Fibroblast of lung (primary cell): Measurements from ENCODE around the gene BLTP3B. TPM values are rescaled to one million over a fixed set of nuclear protein-coding genes. Genes with fewer than 3 reads are reported as not detected.
A peak's percentile ranks its signal among the peaks of the same experiment; 100 is the strongest.

Source experiments
- DNase-seq, 2 donors: peaks; one replicate each; pipeline versions ENCODE4 v3.0.0 to v3.0.0-alpha.2; 2010; ENCODE audit warnings: low read depth in 2 of 2
- H2AFZ ChIP-seq: 2 replicates; pipeline ENCODE4 v1.5.1; 2012; ENCODE audit warnings: low read length, control low read depth, inconsistent platforms
- H3K27ac ChIP-seq: 2 replicates; pipeline ENCODE4 v1.5.1; 2011; ENCODE audit warnings: low read length, control low read depth; ENCODE audit not compliant: insufficient read depth
- H3K27me3 ChIP-seq: 2 replicates; pipeline ENCODE4 v1.5.1; 2011; ENCODE audit warnings: mild to moderate bottlenecking, low read length; ENCODE audit not compliant: control insufficient read depth, insufficient read depth
- H3K36me3 ChIP-seq: 2 replicates; pipeline ENCODE4 v1.5.1; 2011; ENCODE audit warnings: low read length; ENCODE audit not compliant: control insufficient read depth, insufficient read depth
- H3K4me1 ChIP-seq: 2 replicates; pipeline ENCODE4 v1.5.1; 2011; ENCODE audit warnings: low read length; ENCODE audit not compliant: control insufficient read depth, insufficient read depth; ENCODE audit errors: extremely low read depth
- H3K4me2 ChIP-seq: 2 replicates; pipeline ENCODE4 v1.5.1; 2011; ENCODE audit warnings: low read length, control low read depth; ENCODE audit not compliant: insufficient read depth; ENCODE audit errors: extremely low read depth
- H3K4me3 ChIP-seq, 4 experiments: fragments of 200-600 bp in 1 of 4; sonication (generic) in 1 of 4; replicated peaks in 1 of 4; 2 replicates each; pipeline ENCODE4 v1.5.1; 2011 to 2016; ENCODE audit warnings: low read length in 4 of 4, low read depth in 3 of 4, mild to moderate bottlenecking in 3 of 4, control low read depth in 2 of 4, inconsistent platforms in 1 of 4, mixed read lengths in 1 of 4; ENCODE audit not compliant: insufficient read depth in 1 of 4; ENCODE audit errors: control extremely low read depth in 1 of 4
- H3K79me2 ChIP-seq: 2 replicates; pipeline ENCODE4 v1.5.1; 2012; ENCODE audit warnings: mild to moderate bottlenecking, low read length, inconsistent platforms; ENCODE audit not compliant: control insufficient read depth, insufficient read depth
- H3K9ac ChIP-seq: 2 replicates; pipeline ENCODE4 v1.5.1; 2011; ENCODE audit warnings: mild to moderate bottlenecking, low read length, control low read depth; ENCODE audit not compliant: insufficient read depth
- H3K9me3 ChIP-seq: 2 replicates; pipeline ENCODE4 v1.5.1; 2012; ENCODE audit warnings: low read depth, low read length; ENCODE audit not compliant: control insufficient read depth, insufficient read depth
- H4K20me1 ChIP-seq: 2 replicates; pipeline ENCODE4 v1.5.1; 2011; ENCODE audit warnings: low read length; ENCODE audit not compliant: control insufficient read depth, insufficient read depth; ENCODE audit errors: extremely low read depth
- CTCF ChIP-seq, 2 donors: IDR thresholded peaks in 1 of 2; conservative IDR thresholded peaks in 1 of 2; 1 replicate in 1 of 2; 2 replicates in 1 of 2; pipeline ENCODE4 v1.5.1; 2011 to 2012; ENCODE audit warnings: low read length in 2 of 2, control low read depth in 1 of 2, inconsistent platforms in 1 of 2, low read depth in 1 of 2, mild to moderate bottlenecking in 1 of 2
- EZH2 ChIP-seq: IDR thresholded peaks from 2 replicates; pipeline ENCODE4 v1.5.1; 2012; ENCODE audit warnings: low read length, control low read depth, mild to moderate bottlenecking; ENCODE audit errors: missing control alignments
- polyA plus RNA-seq, 2 donors: library from polyadenylated mRNA; depleted of rRNA in 1 of 2; stranded (reverse) in 1 of 2; unstranded in 1 of 2; fragments of >200 nt; gene quantifications; 2 replicates each; pipeline ENCODE4 v1.2.1, GENCODE V29; 2011 to 2012; ENCODE audit warnings: missing spikeins in 1 of 2
- total RNA-seq: library from RNA; depleted of rRNA; stranded (reverse); fragments of >200 nt; gene quantifications from 2 replicates; pipeline ENCODE4 v1.2.1, GENCODE V29; 2014

The BLTP3B gene
- total and polyA plus RNA-seq, 2 donors (not counting 1 experiment from before 2014, with no cell fraction given): 30.0 to 44.4 TPM

GRCh38 chr12:100166232-100166631 lies 23.6 kb upstream of the BLTP3B start:
- H3K4me1 ChIP-seq: no peaks in the 10 kb centered on the region
- no peaks in the 10 kb centered on the region for H3K27me3 ChIP-seq
- no peaks in the 10 kb centered on the region for H3K79me2 ChIP-seq
- no peaks in the 10 kb centered on the region for H4K20me1 ChIP-seq
- H3K9ac ChIP-seq: no peak overlapping the region
- H3K4me3 ChIP-seq: no peak overlapping the region
- no peak overlapping the region for H2AFZ ChIP-seq
- no peak overlapping the region for H3K4me2 ChIP-seq
- DNase-seq: no peak
- no peaks in the 10 kb centered on the region for H3K36me3 ChIP-seq
- no peak overlapping the region for H3K27ac ChIP-seq
- no peak for TF ChIP-seq EZH2
- no peak for TF ChIP-seq CTCF (conservative IDR thresholded peaks at IDR 0.05 in 1 of 2, IDR thresholded peaks at IDR 0.05 in 1 of 2; ENCODE audit: low read depth in 1 of 2, low read length in 2 of 2)
- no peaks in the 10 kb centered on the region for H3K9me3 ChIP-seq

GRCh38 chr12:100165356-100165755 lies 22.7 kb upstream of the BLTP3B start:
- no peaks in the 10 kb centered on the region for H3K36me3 ChIP-seq
- H2AFZ ChIP-seq: no peak overlapping the region
- H3K9ac ChIP-seq: no peak overlapping the region
- no peak for DNase-seq
- no peaks in the 10 kb centered on the region for H3K79me2 ChIP-seq
- H3K4me2 ChIP-seq: no peak overlapping the region
- TF ChIP-seq EZH2: no peak
- TF ChIP-seq CTCF (conservative IDR thresholded peaks at IDR 0.05 in 1 of 2, IDR thresholded peaks at IDR 0.05 in 1 of 2; ENCODE audit: low read depth in 1 of 2, low read length in 2 of 2): no peak
- H3K4me3 ChIP-seq: no peak overlapping the region
- H4K20me1 ChIP-seq: no peaks in the 10 kb centered on the region
- no peaks in the 10 kb centered on the region for H3K9me3 ChIP-seq
- no peaks in the 10 kb centered on the region for H3K27me3 ChIP-seq
- H3K27ac ChIP-seq: no peak overlapping the region
- no peaks in the 10 kb centered on the region for H3K4me1 ChIP-seq

GRCh38 chr12:100164153-100164704 lies 21.6 kb upstream of the BLTP3B start:
- no peak overlapping the region for H3K9ac ChIP-seq
- DNase-seq: no peak
- no peak overlapping the region for H3K27ac ChIP-seq
- H2AFZ ChIP-seq: peak overlapping the region; percentile 57
- H3K27me3 ChIP-seq: no peaks in the 10 kb centered on the region
- peak overlapping the region; percentile 18 for H3K4me2 ChIP-seq
- no peaks in the 10 kb centered on the region for H3K36me3 ChIP-seq
- H4K20me1 ChIP-seq: no peaks in the 10 kb centered on the region
- H3K4me1 ChIP-seq: no peaks in the 10 kb centered on the region
- H3K9me3 ChIP-seq: no peaks in the 10 kb centered on the region
- peak overlapping the region in 2 of 4 experiments; percentile 40 to 46 for H3K4me3 ChIP-seq
- no peaks in the 10 kb centered on the region for H3K79me2 ChIP-seq
- no peak for TF ChIP-seq CTCF (conservative IDR thresholded peaks at IDR 0.05 in 1 of 2, IDR thresholded peaks at IDR 0.05 in 1 of 2; ENCODE audit: low read depth in 1 of 2, low read length in 2 of 2)
- no peak for TF ChIP-seq EZH2
